H1 (cell line): ENCODE results near the gene EEF1AKMT3. TPM values are rescaled to one million over a fixed set of nuclear protein-coding genes. Genes with fewer than 3 reads are reported as not detected.

ENCODE experiments used
- CTCF ChIA-PET: fragments of 300-600 bp; sonication (Branson Sonifier 250); formaldehyde crosslinking; loops from one replicate; lab custom pipeline; 2021; ENCODE audit not compliant: partially characterized antibody; lab: Charles Lee
- POLR2A ChIA-PET: fragments of 300-600 bp; sonication (Branson Sonifier 250); formaldehyde crosslinking; loops from one replicate; lab custom pipeline; 2021; ENCODE audit warnings: inconsistent platforms; ENCODE audit not compliant: partially characterized antibody; lab: Charles Lee
- DNase-seq, 2 experiments: peaks; one replicate each; pipeline versions ENCODE4 v3.0.0 to v3.0.0-alpha.2; 2010 to 2022; ENCODE audit warnings: low spot score in 2 of 2, low read depth in 1 of 2, mixed read lengths in 1 of 2
- FAIRE-seq: peaks from 2 replicates; lab custom pipeline; 2011; peaks lifted over from hg19 to GRCh38; lab: Jason Lieb, UNC
- H2AFZ ChIP-seq: 2 replicates; pipeline ENCODE4 v1.8.1; 2012; ENCODE audit warnings: low read length, inconsistent platforms
- H2AK5ac ChIP-seq: 2 replicates; pipeline ENCODE4 v1.6.1; 2013; ENCODE audit warnings: low read depth, low read length
- H2BK120ac ChIP-seq: replicated peaks from 2 replicates; pipeline ENCODE3; 2013; ENCODE audit warnings: low read depth, low read length, inconsistent platforms
- H2BK12ac ChIP-seq: 2 replicates; pipeline ENCODE4 v1.6.1; 2013; ENCODE audit warnings: low read depth, low read length
- H2BK15ac ChIP-seq: 2 replicates; pipeline ENCODE4 v1.6.1; 2013; ENCODE audit warnings: low read length
- H2BK20ac ChIP-seq: 2 replicates; pipeline ENCODE4 v1.6.1; 2013; ENCODE audit warnings: low read length
- H2BK5ac ChIP-seq: 2 replicates; pipeline ENCODE4 v1.6.1; 2013; ENCODE audit warnings: low read depth, low read length
- H3K14ac ChIP-seq: 2 replicates; pipeline ENCODE4 v1.6.1; 2013; ENCODE audit warnings: inconsistent platforms; ENCODE audit not compliant: insufficient read length
- H3K18ac ChIP-seq: 2 replicates; pipeline ENCODE4 v1.6.1; 2013; ENCODE audit warnings: low read length; ENCODE audit errors: extremely low read depth
- H3K23ac ChIP-seq: 2 replicates; pipeline ENCODE4 v1.6.1; 2013; ENCODE audit warnings: inconsistent platforms; ENCODE audit not compliant: insufficient read length
- H3K23me2 ChIP-seq: 2 replicates; pipeline ENCODE4 v1.6.1; 2013; ENCODE audit warnings: low read depth, low read length
- H3K27ac ChIP-seq: 2 replicates; pipeline ENCODE4 v1.6.1; 2011; ENCODE audit warnings: low read depth, low read length, inconsistent platforms
- H3K27me3 ChIP-seq, 4 experiments: replicated peaks in 1 of 4; 1 replicate in 1 of 4; 2 replicates in 3 of 4; pipeline versions ENCODE4 v1.6.1 to v1.8.1; 2011 to 2013; ENCODE audit warnings: low read length in 3 of 4, mild to moderate bottlenecking in 3 of 4, inconsistent platforms in 2 of 4, mixed read lengths in 2 of 4, moderate library complexity in 1 of 4; ENCODE audit not compliant: control insufficient read depth in 3 of 4, insufficient read depth in 3 of 4; ENCODE audit errors: extremely low read depth in 1 of 4
- H3K36me3 ChIP-seq, 4 experiments: 2 replicates each; pipeline versions ENCODE4 v1.6.1 to v1.8.1; 2011 to 2013; ENCODE audit warnings: mild to moderate bottlenecking in 4 of 4, low read length in 3 of 4, moderate library complexity in 2 of 4, control low read depth in 1 of 4, inconsistent platforms in 1 of 4; ENCODE audit not compliant: insufficient read depth in 4 of 4, control insufficient read depth in 2 of 4
- H3K4ac ChIP-seq: replicated peaks from 2 replicates; pipeline ENCODE3; 2013; ENCODE audit warnings: low read length, low read depth, mixed read lengths, inconsistent platforms; ENCODE audit not compliant: insufficient read length
- H3K4me1 ChIP-seq, 4 experiments: replicated peaks in 1 of 4; 1 replicate in 1 of 4; 2 replicates in 3 of 4; pipeline versions ENCODE4 v1.6.1 to v1.8.1; 2011 to 2013; ENCODE audit warnings: low read length in 3 of 4, inconsistent platforms in 2 of 4, mixed read lengths in 1 of 4; ENCODE audit not compliant: insufficient read depth in 4 of 4, control insufficient read depth in 3 of 4
- H3K4me2 ChIP-seq, 2 experiments: 2 replicates each; pipeline versions ENCODE4 v1.6.1 to v1.8.1; 2011 to 2013; ENCODE audit warnings: low read depth in 2 of 2, low read length in 2 of 2, control low read depth in 1 of 2, inconsistent platforms in 1 of 2, mild to moderate bottlenecking in 1 of 2; ENCODE audit not compliant: insufficient read depth in 1 of 2
- H3K4me3 ChIP-seq, 4 experiments: fragments of 200-600, 300-600 bp in 1 of 4; sonication (generic), shearing (Covaris generic), sonication (Bioruptor Twin) in 1 of 4; 2 replicates each; pipeline versions ENCODE4 v1.5.1 to v1.8.1; 2011 to 2016; ENCODE audit warnings: low read length in 4 of 4, low read depth in 3 of 4, control low read depth in 2 of 4, inconsistent platforms in 2 of 4, mild to moderate bottlenecking in 2 of 4, mixed read lengths in 1 of 4, moderate library complexity in 1 of 4; ENCODE audit not compliant: insufficient read depth in 2 of 4; ENCODE audit errors: extremely low read depth in 1 of 4
- H3K56ac ChIP-seq: replicated peaks from 2 replicates; pipeline ENCODE3; 2013; ENCODE audit warnings: low read depth, mild to moderate bottlenecking, mixed read lengths, low read length, inconsistent platforms; ENCODE audit not compliant: insufficient read length
- H3K79me1 ChIP-seq: 2 replicates; pipeline ENCODE4 v1.6.1; 2013; ENCODE audit warnings: low read depth, low read length, control low read depth
- H3K79me2 ChIP-seq, 2 experiments: 2 replicates each; pipeline versions ENCODE4 v1.6.1 to v1.8.1; 2012 to 2013; ENCODE audit warnings: low read length in 2 of 2, mild to moderate bottlenecking in 2 of 2, inconsistent platforms in 1 of 2; ENCODE audit not compliant: insufficient read depth in 2 of 2, control insufficient read depth in 1 of 2
- H3K9ac ChIP-seq, 4 experiments: replicated peaks in 1 of 4; 1 replicate in 1 of 4; 2 replicates in 3 of 4; pipeline versions ENCODE4 v1.6.1 to v1.8.1; 2011 to 2013; ENCODE audit warnings: low read depth in 3 of 4, low read length in 3 of 4, control low read depth in 2 of 4, mild to moderate bottlenecking in 2 of 4, moderate library complexity in 2 of 4, inconsistent platforms in 1 of 4; ENCODE audit errors: extremely low read depth in 1 of 4
- H3K9me3 ChIP-seq, 2 experiments: 2 replicates each; pipeline versions ENCODE4 v1.6.1 to v1.8.1; 2012 to 2013; ENCODE audit warnings: mild to moderate bottlenecking in 2 of 2, moderate library complexity in 2 of 2, control low read depth in 1 of 2, inconsistent platforms in 1 of 2, low read depth in 1 of 2, low read length in 1 of 2, mixed read lengths in 1 of 2; ENCODE audit not compliant: insufficient read depth in 2 of 2
- H4K20me1 ChIP-seq, 2 experiments: replicated peaks in 1 of 2; 2 replicates each; pipeline versions ENCODE3 to v1.8.1; 2011 to 2013; ENCODE audit warnings: inconsistent platforms in 2 of 2, low read length in 2 of 2, mild to moderate bottlenecking in 1 of 2; ENCODE audit not compliant: insufficient read depth in 2 of 2, control insufficient read depth in 1 of 2
- H4K5ac ChIP-seq: 2 replicates; pipeline ENCODE4 v1.6.1; 2013; ENCODE audit warnings: low read length, low read depth, mixed read lengths, inconsistent platforms; ENCODE audit not compliant: insufficient read length
- H4K8ac ChIP-seq: 2 replicates; pipeline ENCODE4 v1.8.0; 2013; ENCODE audit warnings: mild to moderate bottlenecking, moderate library complexity, low read length, inconsistent platforms; ENCODE audit not compliant: insufficient read depth; ENCODE audit errors: extremely low read depth
- H4K91ac ChIP-seq: replicated peaks from 2 replicates; pipeline ENCODE3; 2013; ENCODE audit warnings: low read length, mixed read lengths, inconsistent platforms; ENCODE audit not compliant: insufficient read length
- ASH2L ChIP-seq: fragments of 200-600, 300-600 bp; sonication (generic); IDR thresholded peaks from one replicate; pipeline ENCODE4 v1.7.1; 2017; ENCODE audit warnings: low read length
- ATF3 ChIP-seq: IDR thresholded peaks from 2 replicates; pipeline ENCODE4 v1.6.1; 2011; ENCODE audit warnings: low read depth, mild to moderate bottlenecking, low read length; ENCODE audit not compliant: insufficient read depth
- BCL11A ChIP-seq, 2 experiments: IDR thresholded peaks; one replicate each; pipeline ENCODE4 v1.6.1; 2011; ENCODE audit warnings: low read depth in 2 of 2, low read length in 2 of 2, mild to moderate bottlenecking in 2 of 2
- CEBPB ChIP-seq: IDR thresholded peaks from 2 replicates; pipeline ENCODE4 v1.6.1; 2012; ENCODE audit warnings: low read depth, low read length
- EP300 ChIP-seq, 2 experiments: IDR thresholded peaks; 1 replicate in 1 of 2; 2 replicates in 1 of 2; pipeline ENCODE4 v1.6.1; 2011 to 2012; ENCODE audit warnings: low read depth in 2 of 2, low read length in 2 of 2, mild to moderate bottlenecking in 2 of 2, borderline replicate concordance in 1 of 2, inconsistent platforms in 1 of 2, moderate library complexity in 1 of 2
- KDM4A ChIP-seq: IDR thresholded peaks from one replicate; pipeline ENCODE4 v1.7.1; 2012; ENCODE audit warnings: low read depth, mild to moderate bottlenecking, moderate library complexity, low read length, inconsistent platforms; ENCODE audit not compliant: severe bottlenecking
- POU5F1 ChIP-seq: IDR thresholded peaks from 2 replicates; pipeline ENCODE4 v1.6.1; 2011; ENCODE audit warnings: low read depth, mild to moderate bottlenecking, low read length, moderate library complexity
- SIRT6 ChIP-seq: IDR thresholded peaks from one replicate; pipeline ENCODE4 v1.7.1; 2012; ENCODE audit warnings: low read length, inconsistent platforms
- SP2 ChIP-seq: IDR thresholded peaks from 2 replicates; pipeline ENCODE4 v1.6.1; 2012; ENCODE audit warnings: mild to moderate bottlenecking, low read length, inconsistent platforms
- USF2 ChIP-seq: IDR thresholded peaks from 2 replicates; pipeline ENCODE4 v1.6.1; 2011; ENCODE audit warnings: low read length, improper control_type of control experiment
- WGBS, 2 experiments: shearing (Covaris generic) in 1 of 2; methylation state at CpG; one replicate each; pipeline versions ENCODE4 v1.1.6 to v1.1.7; 2013 to 2015; ENCODE audit warnings: low lambda C conversion rate in 2 of 2, mixed read lengths in 2 of 2, inconsistent platforms in 1 of 2, low coverage in 1 of 2, missing lambda C conversion rate in 1 of 2; ENCODE audit not compliant: insufficient replicate concordance in 2 of 2, insufficient coverage in 1 of 2, insufficient read length in 1 of 2; ENCODE audit errors: extremely low coverage in 1 of 2, missing lambda C conversion rate in 1 of 2; 5-methylcytosine and 5-hydroxymethylcytosine counted together
- polyA plus RNA-seq, 7 experiments: library from polyadenylated mRNA; depleted of rRNA in 3 of 7; stranded (reverse) in 5 of 7; unstranded in 2 of 7; fragments of >200 nt in 5 of 7; fragments of 200-250 nt in 2 of 7; gene quantifications; 1 replicate in 5 of 7; 2 replicates in 1 of 7; 4 replicates in 1 of 7; pipeline versions ENCODE4 v1.2.1 to v1.2.3, GENCODE V29; 2011 to 2013; ENCODE audit warnings: missing spikeins in 2 of 7, mixed read lengths in 2 of 7
- total RNA-seq: library from RNA; stranded (reverse); fragmentation: NEBNext Ultra II Directional; extraction: Animal tissue kit (Norgen Biotek cat#: 25700); gene quantifications from 2 replicates; pipeline ENCODE4 v1.2.1, GENCODE V29; 2021

EEF1AKMT3 gene
- total and polyA plus RNA-seq, 2 of the 8 experiments (the other 6 are each of a cell fraction or from before 2014, with no cell fraction given), result 3.1 to 4.4 TPM

GRCh38 chr12:57749061-57749460 is 23.4 kb upstream of the EEF1AKMT3 start:
- Histone ChIP-seq H2AFZ (no peak overlapping the region), H3K36me3 (peaks cover 21 to 49% (median 36%) of the 10 kb centered on the region in 4 experiments), H3K18ac (no peak overlapping the region), H4K8ac (no peak overlapping the region), H3K79me2 (peaks cover 12 to 20% of the 10 kb centered on the region in 2 experiments), H3K4me2 (no peak overlapping the region), H3K56ac (no peak overlapping the region), H3K9me3 (no peaks in the 10 kb centered on the region), H3K4me1 (peaks cover 5 to 18% (median 7%) of the 10 kb centered on the region in 4 experiments), H3K27me3 (peaks cover 0 to 5% (median 4%) of the 10 kb centered on the region in 4 experiments; a peak in 4 of 7 replicates), H4K20me1 (peaks cover 0 to 2% of the 10 kb centered on the region in 2 experiments), H3K14ac (no peak overlapping the region), H3K23ac (no peak overlapping the region), H4K91ac (no peak overlapping the region), H3K23me2 (peaks cover 15% of the 10 kb centered on the region), H2BK5ac (no peak overlapping the region), H3K4me3 (no peak overlapping the region), H3K4ac (no peak overlapping the region), H3K27ac (no peak overlapping the region), H2BK120ac (no peak overlapping the region), H3K9ac (no peak overlapping the region), H4K5ac (no peak overlapping the region), H2BK15ac (no peak overlapping the region), H2BK20ac (no peak overlapping the region), H3K79me1 (peaks cover 20% of the 10 kb centered on the region), H2AK5ac (no peak overlapping the region), H2BK12ac (no peak overlapping the region)
- CTCF ChIA-PET, result interaction anchor here (1.7 kb wide), 1 partner anchor 8 kb away, joined by 4 read pairs; no protein-coding TSS in a partner anchor
- WGBS, 2 experiments, result 96% methylated on average over 5 of the region's 5 CpGs; no CpG with 5 or more reads in 1 of the 2 experiments
- no peak for FAIRE-seq
- POLR2A ChIA-PET, result interaction anchor here (0.7 to 5.3 kb wide), 10 partner anchors 8 to 34 kb away, joined by 3 to 25 read pairs (median 4); partner anchors contain the start of gene AGAP2
- no peak for DNase-seq
- TF ChIP-seq POU5F1, result no peak
- TF ChIP-seq SP2, result no peak
- no peak for TF ChIP-seq ATF3
- TF ChIP-seq BCL11A (IDR thresholded peaks at IDR 0.05; ENCODE audit: low read depth in 2 of 2, low read length in 2 of 2), result no peak
- no peak for TF ChIP-seq ASH2L
- TF ChIP-seq KDM4A, result no peak
- TF ChIP-seq USF2, result no peak
- TF ChIP-seq EP300 (IDR thresholded peaks at IDR 0.05; ENCODE audit: borderline replicate concordance in 1 of 2, low read depth in 2 of 2, low read length in 2 of 2), result no peak
- no peak for TF ChIP-seq CEBPB
- TF ChIP-seq SIRT6, result no peak
